GM19238 (cell line): ENCODE results near the gene SPDEF.

Source experiments
- DNase-seq: peaks from one replicate; pipeline ENCODE4 v3.0.0; 2011; ENCODE audit warnings: low spot score; ENCODE audit not compliant: insufficient read length

The SPDEF gene

DNA sequence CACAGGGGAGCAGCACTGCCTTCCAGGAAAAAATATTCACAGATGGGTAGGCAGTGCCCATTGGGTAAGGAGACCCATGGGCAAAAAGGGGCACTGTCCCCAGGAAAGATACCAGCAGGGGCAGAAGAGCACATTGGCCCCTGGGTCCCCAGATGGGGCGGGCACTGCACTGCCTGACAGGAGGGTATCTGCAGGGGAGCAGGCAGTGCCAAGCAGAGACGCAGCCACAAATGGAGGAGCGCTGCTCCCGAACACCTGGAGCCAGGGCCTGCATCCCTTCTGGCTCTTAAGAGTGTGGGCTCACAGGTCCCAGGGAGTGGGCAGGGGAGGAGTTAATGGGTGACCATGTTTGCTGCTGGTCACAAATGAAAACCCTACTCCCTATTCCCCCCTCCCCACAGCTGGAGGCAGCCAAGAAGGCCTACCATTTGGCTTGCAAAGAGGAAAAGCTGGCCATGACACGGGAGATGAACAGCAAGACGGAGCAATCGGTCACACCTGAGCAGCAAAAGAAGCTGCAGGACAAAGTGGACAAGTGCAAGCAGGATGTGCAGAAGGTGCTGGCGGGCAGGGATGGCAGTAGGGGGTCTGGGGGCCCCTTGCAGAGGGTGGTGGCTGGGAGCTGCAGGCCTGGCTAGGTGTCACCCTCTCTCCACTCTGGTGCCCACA is 27.0 kb downstream of the SPDEF start:
- DNase-seq, result no peak

DNA sequence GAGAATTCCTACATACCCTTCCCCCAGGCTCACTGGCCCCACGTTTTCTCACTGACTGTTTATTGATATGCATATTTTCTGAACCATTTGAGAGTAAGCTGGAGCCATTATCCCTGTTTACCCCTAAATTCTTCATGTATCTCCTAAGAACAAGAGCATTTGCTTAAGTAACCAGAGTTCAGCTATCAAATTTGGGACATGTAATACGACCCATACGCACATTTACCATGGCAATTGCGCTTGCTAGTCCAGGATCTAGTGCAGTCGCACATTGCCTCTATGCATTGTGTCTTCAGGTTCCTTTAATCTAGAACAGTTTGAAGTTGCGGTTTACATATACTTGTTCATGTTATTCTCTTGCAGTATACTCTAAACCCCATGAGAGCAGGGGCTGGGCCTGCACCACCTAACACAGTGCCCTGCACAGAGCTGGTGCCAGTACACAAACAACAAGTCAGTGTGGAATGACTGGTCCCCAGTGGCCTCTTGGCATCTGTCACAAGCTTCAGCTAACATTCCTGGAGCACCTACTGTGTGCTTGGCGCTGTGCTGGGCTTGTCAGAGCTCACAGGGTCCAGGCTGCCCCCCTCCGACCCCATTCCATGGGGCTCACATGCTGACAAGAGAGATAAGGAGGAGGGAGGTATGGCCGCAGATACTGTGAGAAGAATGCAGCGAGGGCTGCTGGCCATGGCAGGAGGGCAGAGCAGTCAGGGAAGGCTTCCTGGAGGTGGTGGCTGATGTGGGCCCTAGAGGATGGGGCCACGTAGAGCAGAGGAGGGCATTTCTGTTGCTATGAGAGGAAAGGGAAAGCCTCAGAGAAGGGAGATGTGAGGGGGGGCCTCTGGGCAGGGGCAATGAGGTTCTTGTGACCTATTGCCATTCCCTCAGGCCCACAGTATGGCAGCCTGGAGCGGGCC is 28.1 kb downstream of the SPDEF start:
- DNase-seq, result no peak

DNA sequence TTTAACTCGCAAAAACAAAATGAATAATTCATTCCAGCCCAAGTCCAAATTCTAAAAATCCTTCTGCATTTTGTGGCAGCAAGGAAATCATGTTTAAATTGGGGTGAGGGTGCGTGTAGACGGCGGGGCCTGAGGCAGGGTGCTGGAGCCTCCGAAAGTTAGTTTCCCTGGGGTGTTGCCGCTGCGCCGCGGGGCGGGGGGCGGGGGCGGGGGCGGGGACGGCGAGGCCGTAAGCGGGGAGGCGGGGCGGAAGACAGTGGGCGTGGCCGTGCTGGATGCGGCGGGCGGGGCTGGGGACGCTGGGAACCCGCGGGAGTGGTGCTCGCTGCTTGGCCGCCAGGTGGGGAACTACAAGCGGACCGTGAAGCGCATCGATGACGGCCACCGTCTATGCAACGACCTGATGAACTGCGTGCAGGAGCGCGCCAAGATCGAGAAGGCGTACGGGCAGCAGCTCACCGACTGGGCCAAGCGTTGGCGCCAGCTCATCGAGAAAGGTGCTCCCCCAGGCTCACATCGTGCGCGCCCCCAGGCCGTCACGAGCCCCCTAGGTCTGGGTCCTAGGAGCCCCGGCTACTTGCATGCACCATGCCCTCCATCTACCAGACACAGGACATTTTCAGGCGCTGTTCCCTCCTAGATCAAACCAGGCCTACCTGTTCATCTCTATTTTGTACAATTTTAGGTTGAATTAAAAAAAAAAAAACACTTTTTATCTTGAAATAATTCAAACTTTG is 29.0 kb downstream of the SPDEF start:
- DNase-seq, result peak; percentile 98

DNA sequence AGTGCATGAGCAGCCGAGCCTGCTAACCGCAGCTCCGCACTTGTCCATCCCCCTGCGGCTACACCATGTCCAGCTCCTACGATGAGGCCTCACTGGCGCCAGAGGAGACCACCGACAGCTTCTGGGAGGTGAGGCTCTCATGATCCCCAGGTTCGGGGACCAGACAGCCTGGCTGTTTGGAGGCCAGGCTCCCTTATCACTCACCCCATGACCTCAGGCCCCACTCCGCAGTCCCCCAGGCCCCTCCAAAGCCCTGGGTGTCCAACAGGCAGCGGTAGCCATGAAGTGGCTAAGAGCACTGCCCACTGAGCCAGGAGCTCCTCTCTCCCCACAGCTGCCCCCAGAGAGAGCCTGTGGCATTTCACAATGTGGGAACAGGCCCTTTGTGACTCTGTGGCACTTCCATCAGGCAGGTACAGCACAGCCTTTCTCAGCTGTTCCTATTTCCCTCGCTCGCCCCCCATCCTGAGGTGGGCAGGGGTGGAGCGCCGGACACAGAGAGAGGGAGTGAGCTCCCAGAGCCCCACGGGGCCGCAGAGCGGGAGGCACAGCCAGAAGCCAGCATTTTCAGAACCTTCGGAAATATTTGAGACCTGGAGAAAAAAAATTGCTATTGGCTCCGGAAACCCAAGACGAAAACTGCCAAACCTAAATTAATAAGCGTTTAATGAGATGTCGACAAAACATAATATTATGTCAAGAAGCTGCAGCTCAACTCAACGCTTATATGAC is 29.7 kb downstream of the SPDEF start:
- DNase-seq, result no peak

DNA sequence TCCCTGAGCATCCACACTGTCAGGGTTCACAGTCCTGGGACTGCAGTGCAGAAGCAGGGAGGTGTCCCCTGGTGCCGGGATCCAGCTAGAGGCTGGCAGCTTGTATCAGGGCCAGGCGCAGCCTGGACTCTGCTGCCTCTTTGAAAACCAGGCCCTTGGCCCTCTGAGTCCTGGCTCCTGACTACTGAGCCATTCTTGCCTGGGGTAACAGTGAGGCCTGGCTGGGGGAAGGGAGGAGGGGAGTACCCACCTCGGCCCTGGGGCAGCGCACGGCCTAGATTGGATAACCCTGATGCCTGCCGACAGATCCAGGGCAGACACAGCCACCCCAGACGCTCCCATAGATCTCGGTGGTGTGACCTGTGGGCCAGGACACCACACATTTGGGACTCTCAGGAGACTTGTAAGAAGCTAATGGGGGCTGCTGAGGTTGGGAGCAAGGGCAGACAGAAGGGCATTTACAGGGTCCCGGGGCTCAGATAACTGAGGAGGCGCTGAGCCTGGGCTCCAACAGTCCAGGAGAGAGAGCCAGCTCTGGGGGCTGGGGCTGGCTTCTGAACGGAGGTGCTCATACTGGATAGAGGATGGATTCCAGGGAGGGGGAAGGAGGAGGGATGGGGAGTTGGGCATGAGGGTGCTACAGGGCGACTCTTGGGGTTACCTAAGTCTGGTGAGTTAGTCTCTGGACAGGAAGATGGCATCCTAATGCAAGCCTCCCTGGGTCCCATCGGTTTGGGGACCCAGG is 30.5 kb downstream of the SPDEF start:
- no peak for DNase-seq

DNA sequence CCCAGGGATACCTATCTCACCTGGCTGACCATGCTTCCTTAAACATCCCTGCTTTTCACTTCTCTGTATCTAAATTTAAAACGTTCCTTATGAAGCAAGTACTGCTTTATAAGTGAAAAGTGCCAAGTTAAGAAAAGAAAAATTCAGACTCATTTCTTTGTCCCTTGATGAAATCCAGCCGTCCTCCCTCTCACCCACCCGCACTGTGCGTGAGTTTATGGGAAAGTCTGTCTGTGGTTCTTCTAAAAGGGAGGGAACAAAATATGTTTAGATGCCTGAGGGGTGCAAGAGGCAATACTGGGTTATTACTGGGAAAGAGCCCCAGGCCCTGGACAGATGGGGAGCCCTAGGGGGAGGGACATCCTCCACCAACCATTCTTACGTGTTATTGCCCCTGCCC is 31.2 kb downstream of the SPDEF start:
- DNase-seq, result no peak

DNA sequence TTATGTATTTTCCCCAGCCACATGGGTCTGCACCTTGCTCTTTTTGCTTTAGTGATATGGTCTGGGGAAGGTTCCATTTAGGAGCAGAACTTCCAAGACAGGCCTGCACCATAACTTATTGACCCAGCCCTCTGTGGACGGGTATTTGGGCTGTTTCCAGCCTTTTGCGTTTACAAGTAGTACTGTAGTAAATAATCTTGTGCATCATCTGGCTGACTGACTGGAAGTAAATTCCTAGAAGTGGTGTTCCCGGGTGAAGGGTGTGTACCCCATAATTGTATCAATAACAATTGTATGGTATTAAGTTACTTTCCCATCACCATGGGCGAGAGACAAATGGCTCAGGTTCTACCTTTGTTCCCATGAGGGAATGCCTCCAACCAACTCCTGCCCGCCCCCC is 31.6 kb downstream of the SPDEF start:
- DNase-seq, result no peak

DNA sequence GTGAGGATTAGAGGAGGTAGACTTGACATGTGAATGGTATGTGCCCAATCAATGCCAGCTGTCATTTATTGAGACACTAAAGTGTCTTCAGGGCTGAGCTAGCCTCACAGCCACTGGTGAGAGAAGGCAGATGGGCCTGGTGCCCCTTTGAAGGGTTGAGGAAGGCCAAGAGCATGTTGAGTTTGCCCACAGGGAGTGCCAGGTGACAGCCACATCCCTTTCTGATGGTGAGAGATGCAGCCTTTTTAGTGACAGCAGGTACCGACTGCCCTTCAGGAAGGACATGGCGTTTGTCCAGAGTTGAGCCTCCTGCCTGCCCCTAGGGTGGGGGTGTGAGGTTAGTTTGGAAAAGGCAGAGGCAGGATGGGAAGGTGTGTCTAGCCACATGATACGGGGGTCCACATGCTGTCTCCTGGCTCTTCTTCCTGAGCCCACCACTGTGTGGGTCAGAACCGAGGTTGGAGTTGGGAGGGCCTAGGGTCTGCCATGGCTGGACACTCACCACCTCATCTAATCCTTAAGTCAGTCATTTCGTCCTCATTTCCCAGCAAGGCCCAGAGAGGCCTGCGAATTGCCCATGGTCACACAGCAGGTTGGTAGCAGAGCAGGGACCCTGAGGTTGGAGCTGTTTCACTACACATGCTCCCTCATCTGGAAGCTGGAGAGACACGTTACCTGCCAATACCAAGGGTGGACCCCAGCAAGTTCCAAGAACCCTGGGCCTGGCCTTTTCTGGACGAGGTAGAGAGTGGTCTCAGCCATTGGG is 32.5 kb downstream of the SPDEF start:
- DNase-seq, result no peak

DNA sequence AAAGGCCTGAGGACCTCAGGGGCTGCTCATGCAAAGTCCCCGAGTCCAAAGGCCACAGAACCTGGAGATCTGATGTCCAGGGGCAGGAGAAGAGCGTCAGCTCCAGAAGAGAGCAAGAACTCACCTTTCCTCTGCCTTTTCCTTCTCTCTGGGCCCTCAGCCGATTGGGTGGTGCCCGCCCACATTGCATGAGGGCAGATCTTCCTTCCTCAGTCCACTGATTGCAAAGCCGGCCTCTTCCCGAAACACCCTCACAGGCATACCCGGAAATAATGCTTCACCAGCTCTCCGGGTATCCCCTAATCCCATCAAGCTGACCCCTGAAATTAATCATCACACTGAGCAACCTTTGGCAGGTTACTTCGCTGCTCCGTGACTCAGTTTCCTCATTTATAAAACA is 33.4 kb downstream of the SPDEF start:
- no peak for DNase-seq

DNA sequence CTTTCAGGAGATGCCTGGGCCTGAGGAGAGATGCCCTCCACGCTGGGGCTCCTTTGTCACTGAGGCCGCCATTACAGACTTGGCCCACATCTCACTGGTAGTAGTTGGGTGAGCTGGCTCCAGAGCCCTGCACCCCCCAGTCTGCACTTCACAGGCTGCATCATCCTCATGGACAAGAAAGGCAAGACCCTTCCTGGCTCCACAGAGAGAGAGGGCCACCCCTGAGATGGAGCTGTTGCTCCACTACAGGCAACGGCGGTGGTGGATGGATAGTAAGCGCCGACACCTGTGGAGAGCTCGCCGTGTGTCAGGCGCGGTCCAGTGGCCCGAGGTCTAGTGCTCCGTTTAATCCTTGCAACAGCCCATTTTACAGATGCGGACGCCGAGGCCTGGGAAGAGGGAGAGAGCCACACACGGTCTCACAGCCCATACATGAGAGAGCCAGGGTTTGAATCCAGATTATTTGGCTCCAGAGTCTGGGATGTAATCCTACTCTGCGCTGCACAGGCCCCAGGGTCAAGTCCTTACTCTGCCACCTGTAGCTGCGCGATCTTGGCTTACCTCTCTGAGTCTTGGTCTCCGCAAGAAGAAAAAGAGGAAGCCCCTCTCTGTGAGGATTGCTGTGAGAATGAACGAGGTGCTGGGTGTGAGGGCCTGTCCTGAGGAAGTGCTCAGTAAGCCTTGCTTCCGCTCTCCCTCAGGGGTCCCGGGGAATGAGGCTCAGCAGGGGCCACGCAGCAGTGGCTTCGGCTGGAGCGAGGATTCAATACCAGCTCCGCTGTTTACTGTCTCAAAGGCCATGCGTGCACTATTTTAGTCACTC is 34.5 kb downstream of the SPDEF start:
- no peak for DNase-seq

DNA sequence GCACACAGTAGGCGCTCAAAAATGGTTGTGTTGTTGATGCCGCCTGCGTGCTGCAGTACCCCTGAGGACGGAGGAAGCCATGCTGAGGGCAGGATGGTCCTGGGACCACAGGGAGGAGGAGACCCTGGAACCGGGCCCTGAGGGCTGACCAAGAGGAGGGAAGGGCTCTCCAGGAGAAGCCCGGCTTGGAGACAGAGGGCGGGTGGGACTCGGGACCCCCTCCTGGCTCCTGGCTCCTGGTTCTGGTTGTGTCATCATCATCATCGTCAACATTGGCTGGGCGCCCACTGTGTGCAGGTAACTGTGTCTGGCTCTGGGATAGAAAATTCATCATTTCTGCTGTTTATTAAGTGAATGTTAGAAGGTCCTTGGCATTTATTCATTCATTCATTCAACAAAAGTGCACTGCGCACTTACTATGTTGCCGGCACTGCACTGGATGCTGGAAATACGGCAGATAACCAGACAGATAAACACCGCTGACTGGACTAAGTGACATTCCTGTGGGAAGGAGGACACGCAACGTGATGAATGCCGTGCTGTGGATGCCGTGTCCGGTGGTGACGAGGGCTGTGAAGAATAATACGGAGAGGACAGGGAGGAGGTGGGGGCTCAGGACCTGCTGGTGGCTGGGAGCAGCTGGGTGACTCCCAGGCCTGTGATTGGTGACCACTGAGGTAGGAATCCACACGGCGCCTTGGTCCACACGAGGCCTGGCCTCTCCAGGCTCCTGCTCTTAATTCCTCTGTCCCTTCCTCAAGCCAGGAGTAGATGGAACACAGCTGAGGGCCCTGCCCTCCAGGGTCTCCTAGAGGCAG is 35.3 kb downstream of the SPDEF start:
- no peak for DNase-seq

DNA sequence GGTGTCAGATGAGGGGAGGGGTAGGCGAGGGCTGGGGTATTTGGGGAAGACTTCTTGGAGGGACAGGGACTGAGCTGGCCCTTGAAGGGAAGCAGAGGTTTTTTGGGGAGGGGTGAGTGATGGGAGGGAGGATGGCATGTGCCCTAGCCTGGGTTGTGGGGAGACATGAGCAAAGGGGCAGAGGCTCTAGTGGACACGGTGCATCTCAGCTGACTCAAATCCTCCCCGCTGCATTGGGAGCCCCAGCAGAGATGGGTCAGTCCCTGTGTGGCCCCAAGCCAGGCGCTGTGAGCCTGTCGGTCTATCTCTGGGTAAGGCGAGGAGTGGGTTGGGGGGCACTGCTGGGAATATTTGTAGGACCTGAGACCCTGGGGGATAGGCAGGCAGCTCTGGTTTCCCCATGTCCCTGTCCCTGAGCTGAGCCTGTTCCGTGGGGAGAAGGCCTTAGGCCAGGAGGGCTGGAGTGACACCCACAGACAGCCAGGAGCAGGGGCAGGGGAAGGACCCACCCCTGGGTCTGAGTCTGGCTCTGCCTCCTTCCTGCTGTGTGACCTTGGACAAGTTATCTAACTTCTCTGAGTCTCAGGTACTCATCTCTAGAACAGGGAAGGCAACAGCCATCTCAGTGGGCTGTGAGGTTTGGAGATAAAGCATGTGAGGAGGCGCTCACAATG is 36.0 kb downstream of the SPDEF start:
- no peak for DNase-seq

DNA sequence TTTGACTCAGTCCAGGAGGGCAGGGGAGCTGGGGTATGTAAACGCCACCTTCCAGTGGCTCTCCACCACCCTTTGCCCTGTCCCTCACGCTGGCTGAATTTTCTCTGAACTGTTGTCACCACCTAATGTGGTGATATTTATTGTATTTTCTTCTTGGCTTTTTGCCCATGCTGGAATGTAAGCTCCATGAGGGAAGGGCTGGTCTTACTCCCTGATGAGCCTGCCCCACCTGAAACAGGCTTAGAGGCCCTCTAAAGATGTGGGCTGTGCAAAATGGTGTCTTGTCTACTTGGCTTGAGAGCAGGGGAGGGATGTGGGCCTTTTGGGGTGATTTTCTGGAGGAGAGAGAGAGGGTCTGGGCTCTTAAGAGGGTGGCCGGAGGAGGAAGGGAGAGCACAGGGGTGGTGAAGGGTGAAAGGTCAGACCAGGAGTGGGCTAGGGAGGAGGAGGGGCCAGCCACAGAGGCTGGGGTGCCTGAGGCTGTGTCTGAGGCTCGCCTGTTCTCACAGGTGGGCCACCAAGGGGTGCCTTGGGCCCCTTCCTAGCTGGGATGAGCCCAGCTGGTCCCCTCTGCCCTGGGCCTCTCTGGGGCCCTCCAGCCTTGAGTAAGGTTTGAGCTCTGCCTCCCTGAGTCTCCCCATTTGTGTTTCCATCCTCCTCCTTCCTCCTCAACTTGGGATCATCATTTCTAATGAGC is 37.3 kb downstream of the SPDEF start:
- no peak for DNase-seq

DNA sequence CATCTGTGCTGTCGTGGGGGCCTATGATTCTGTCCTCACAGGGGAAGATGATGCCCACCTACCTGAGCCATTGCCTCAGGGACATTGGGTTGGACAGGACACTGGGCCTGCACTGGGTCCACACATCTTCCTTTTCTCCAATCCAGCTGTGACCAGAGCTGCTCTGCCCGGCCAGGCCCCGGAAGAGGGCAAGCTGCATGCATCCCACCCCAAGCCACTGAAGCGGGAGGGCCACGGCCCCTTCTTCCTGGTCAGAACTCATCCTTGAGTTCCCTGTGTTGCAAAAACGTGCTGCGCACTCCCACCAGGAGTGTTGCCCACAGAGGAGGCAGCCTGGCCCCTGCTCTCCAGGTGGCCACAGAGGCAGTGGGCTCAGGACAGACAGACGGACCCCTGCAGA is 38.2 kb downstream of the SPDEF start:
- DNase-seq, result no peak

DNA sequence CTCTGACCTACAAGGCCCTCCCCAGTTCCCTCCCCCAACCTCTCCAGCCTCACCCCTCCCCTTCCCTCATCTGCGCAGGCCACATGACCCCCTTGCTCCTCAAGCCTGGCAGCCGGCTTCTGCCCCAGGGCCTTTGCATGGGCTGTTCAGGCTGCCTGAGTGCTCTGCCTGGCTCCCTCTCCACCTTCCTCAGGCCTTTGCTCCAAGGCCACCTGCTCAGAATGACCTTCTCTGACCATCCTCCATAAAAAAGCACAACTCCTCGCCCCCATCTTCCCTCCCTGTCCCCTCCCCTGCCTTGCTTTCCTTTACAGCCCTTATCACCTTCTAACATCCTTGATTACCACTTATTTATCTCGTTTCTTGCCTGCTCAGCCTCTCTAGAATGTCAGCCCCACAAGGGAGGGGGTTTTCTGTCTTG is 38.7 kb downstream of the SPDEF start:
- no peak for DNase-seq

DNA sequence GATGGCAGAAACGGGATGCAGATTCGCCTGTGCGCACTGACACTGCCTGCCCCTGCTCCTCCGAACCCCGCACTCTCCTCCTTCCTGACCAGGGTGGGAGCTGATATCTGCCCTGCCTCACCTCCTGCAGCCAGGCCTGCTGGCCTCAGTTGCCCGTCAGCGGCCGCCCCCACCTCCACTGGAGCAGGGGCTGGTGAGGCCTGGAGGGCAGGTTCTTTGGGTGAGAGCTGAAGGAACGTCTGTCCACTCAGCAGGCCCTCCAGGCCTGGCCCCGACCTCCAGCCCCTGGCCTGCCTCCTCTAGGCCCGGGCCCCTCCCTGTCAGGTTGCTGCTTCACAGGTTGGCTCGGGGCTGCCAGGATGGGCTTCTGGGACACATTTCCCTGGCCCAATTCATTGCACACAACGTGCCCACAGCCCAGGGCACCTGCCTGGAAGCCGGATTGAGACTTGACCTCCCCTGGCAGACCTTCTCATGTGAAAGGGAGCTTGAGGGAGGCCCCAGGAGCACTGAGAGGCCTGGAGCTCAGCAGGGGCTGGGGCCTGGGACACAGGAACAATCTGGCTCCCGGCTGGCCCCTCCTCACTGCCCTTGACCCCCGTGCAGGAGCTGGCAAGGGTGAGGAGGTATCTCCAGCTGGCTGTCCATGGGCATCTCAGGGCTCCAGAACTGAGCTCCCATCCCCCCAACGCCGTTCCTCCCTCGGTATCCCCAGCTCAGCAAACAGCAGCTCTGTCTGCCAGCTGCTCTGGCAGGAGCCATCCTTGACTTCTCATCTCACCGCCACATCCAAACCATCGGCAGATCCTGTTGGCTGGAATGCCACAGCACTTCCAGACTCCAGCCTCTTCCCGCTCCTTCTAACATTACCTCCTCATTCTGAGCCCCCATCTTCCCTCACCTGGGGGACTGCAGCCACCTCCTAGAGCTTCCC is 39.5 kb downstream of the SPDEF start:
- DNase-seq, result no peak
